OCI-LY7 (cell line): ENCODE results near the gene MYO7A. TPM values are rescaled to one million over a fixed set of nuclear protein-coding genes. Genes with fewer than 3 reads are reported as not detected.

ENCODE experiments used
- BruUV-seq: library from RNA; stranded (reverse); fragments of 400-500 nt; replicated peaks from 2 replicates; lab custom pipeline; 2021; lab: Mats Ljungman, UMichigan
- CTCF ChIA-PET: fragments of 300-600 bp; sonication (Branson Sonifier 250); formaldehyde crosslinking; loops from one replicate; lab custom pipeline; 2022; ENCODE audit warnings: antibody characterized with exemption; ENCODE audit not compliant: unreplicated experiment; lab: Charles Lee
- POLR2A ChIA-PET: fragments of 300-600 bp; sonication (Branson Sonifier 250); formaldehyde crosslinking; loops from one replicate; lab custom pipeline; 2022; ENCODE audit warnings: antibody characterized with exemption; lab: Charles Lee
- DNase-seq: peaks from one replicate; pipeline ENCODE4 v3.0.0-alpha.2; 2015; ENCODE audit warnings: low spot score
- H2AFZ ChIP-seq: fragments of 200-600 bp; sonication (generic), shearing (Covaris generic); 2 replicates; pipeline ENCODE4 v1.6.1; 2014; ENCODE audit warnings: mild to moderate bottlenecking, antibody characterized with exemption, low read length, moderate library complexity
- H3K27ac ChIP-seq: fragments of 200-600 bp; sonication (generic); 2 replicates; pipeline ENCODE4 v1.5.1; 2014; ENCODE audit warnings: mixed run types, low read depth, mild to moderate bottlenecking, moderate library complexity, low read length, inconsistent platforms; ENCODE audit not compliant: poor library complexity, severe bottlenecking
- H3K36me3 ChIP-seq: fragments of 200-600 bp; sonication (generic); 2 replicates; pipeline ENCODE4 v1.6.1; 2014; ENCODE audit warnings: mild to moderate bottlenecking, antibody characterized with exemption, low read length, moderate library complexity, mixed read lengths; ENCODE audit not compliant: insufficient read depth
- H3K4me1 ChIP-seq: fragments of 200-600 bp; sonication (generic); 2 replicates; pipeline ENCODE4 v1.5.1; 2014; ENCODE audit warnings: mild to moderate bottlenecking, low read length; ENCODE audit not compliant: insufficient read depth, poor library complexity, severe bottlenecking
- H3K4me2 ChIP-seq: fragments of 200-600 bp; sonication (generic); 2 replicates; pipeline ENCODE4 v1.6.1; 2014; ENCODE audit warnings: mild to moderate bottlenecking, low read length
- H3K4me3 ChIP-seq: fragments of 200-600 bp; sonication (generic); 2 replicates; pipeline ENCODE4 v1.5.1; 2014; ENCODE audit warnings: mild to moderate bottlenecking, low read depth, low read length; ENCODE audit not compliant: poor library complexity, severe bottlenecking
- H3K79me2 ChIP-seq: fragments of 200-600 bp; sonication (generic); 2 replicates; pipeline ENCODE4 v1.6.1; 2016; ENCODE audit warnings: low read depth, mild to moderate bottlenecking, low read length, moderate library complexity, mixed read lengths; ENCODE audit not compliant: insufficient read depth
- H3K9me2 ChIP-seq: fragments of 200-600 bp; sonication (generic); 2 replicates; pipeline ENCODE4 v1.6.1; 2016; ENCODE audit warnings: mild to moderate bottlenecking, low read length, mixed read lengths; ENCODE audit not compliant: insufficient read depth
- H3K9me3 ChIP-seq: fragments of 200-600 bp; sonication (generic); 2 replicates; pipeline ENCODE4 v1.6.1; 2014; ENCODE audit warnings: mild to moderate bottlenecking, mixed run types, low read length, mixed read lengths
- H4K20me1 ChIP-seq: fragments of 200-600 bp; sonication (generic); 2 replicates; pipeline ENCODE4 v1.6.1; 2014; ENCODE audit warnings: mild to moderate bottlenecking, antibody characterized with exemption, low read length, moderate library complexity, mixed read lengths; ENCODE audit not compliant: insufficient read depth
- CTCF ChIP-seq: fragments of 200-600 bp; sonication (generic); conservative IDR thresholded peaks from 2 replicates; pipeline ENCODE4 v1.5.1; 2014; ENCODE audit warnings: mild to moderate bottlenecking, antibody characterized with exemption, low read length, moderate library complexity, mixed read lengths
- EZH2phosphoT487 ChIP-seq: fragments of 200-600 bp; sonication (generic); IDR thresholded peaks from 2 replicates; pipeline ENCODE4 v1.6.1; 2018; ENCODE audit warnings: low read depth, borderline replicate concordance, mild to moderate bottlenecking, mixed run types, antibody characterized with exemption, low read length, moderate library complexity, mixed read lengths
- intact Hi-C: fragments of 100-400 bp; cut with micrococcal nuclease; formaldehyde crosslinking; loops from one replicate; pipeline ENCODE4 v1.10.0; 2022; ENCODE audit not compliant: unreplicated experiment
- total RNA-seq, 2 experiments: library from RNA; depleted of rRNA in 1 of 2; stranded (reverse); fragments of >200 nt in 1 of 2; shearing (Covaris generic) in 1 of 2; gene quantifications; 2 replicates each; pipeline ENCODE4 v1.2.3, GENCODE V29; 2014 to 2022

Gene MYO7A
- total RNA-seq, 2 experiments from 2014 or later = not detected

DNA sequence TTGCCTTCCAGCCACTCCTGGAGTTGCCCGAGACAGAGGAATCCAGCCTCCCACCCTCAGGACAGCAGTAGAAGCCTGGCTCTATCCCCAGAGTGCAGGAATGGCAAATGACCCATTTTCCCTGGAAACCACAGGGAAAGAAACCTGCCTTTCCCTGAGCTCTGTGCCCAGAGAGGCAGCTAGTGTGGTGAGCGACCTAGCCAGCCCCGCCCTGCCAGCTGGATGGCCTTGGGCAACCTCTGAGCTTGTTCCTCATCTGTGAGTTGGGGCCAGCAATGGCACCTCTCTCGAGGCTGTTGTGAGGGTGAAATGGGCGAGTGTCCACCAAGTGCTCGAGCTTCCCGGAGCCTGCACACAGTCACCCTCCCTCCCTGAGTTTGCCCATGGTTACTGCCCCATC lies 21.7 kb upstream of the MYO7A start:
- no peaks in the 10 kb centered on the region for H3K4me1 ChIP-seq
- ChIA-PET CTCF (no interaction called here), POLR2A (interaction anchor here (0.6 kb wide), 1 partner anchor 59 kb away, joined by 3 read pairs; no protein-coding TSS in a partner anchor)
- H3K36me3 ChIP-seq = no peaks in the 10 kb centered on the region
- H3K9me2 ChIP-seq = no peaks in the 10 kb centered on the region
- no peaks in the 10 kb centered on the region for H3K79me2 ChIP-seq
- BruUV-seq = no TSS peak
- no peaks in the 10 kb centered on the region for H3K9me3 ChIP-seq
- intact Hi-C loops = no loop called here
- no peak overlapping the region for H3K27ac ChIP-seq
- H3K4me2 ChIP-seq = no peak overlapping the region
- H3K4me3 ChIP-seq = no peak overlapping the region
- no peak overlapping the region for H2AFZ ChIP-seq
- DNase-seq = no peak
- TF ChIP-seq EZH2phosphoT487 = no peak
- TF ChIP-seq CTCF = no peak
- H4K20me1 ChIP-seq = no peaks in the 10 kb centered on the region

DNA sequence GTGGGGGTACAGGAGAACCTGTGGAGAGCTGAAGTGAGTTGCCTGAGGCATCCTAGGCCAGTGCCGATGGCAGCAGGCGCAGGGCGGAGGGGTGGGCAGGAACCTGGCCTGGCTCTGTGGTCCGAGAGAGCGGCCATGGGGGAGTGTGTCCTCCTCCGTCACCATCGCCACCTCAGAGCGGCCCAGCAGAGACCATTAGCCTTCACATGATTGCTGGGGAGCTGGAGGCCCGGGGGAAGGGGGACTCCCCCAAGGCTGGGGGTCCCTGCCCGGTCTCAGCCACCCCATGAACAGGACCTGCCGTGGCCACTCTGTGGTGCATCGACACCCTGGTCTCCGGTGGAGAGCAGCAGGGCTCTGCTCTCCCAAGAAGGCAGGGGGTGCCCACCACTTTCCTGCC lies 21.3 kb upstream of the MYO7A start:
- Histone ChIP-seq H3K36me3 (no peaks in the 10 kb centered on the region), H2AFZ (no peak overlapping the region), H3K9me2 (no peaks in the 10 kb centered on the region), H3K4me1 (no peaks in the 10 kb centered on the region), H3K79me2 (no peaks in the 10 kb centered on the region), H3K4me3 (no peak overlapping the region), H3K27ac (no peak overlapping the region), H3K4me2 (no peak overlapping the region), H3K9me3 (no peaks in the 10 kb centered on the region), H4K20me1 (no peaks in the 10 kb centered on the region)
- DNase-seq = no peak
- TF ChIP-seq CTCF = no peak
- no peak for TF ChIP-seq EZH2phosphoT487
- ChIA-PET POLR2A (no interaction called here), CTCF (interaction anchor here (0.6 kb wide), 1 partner anchor 25 kb away, joined by 3 read pairs; no protein-coding TSS in a partner anchor)
- BruUV-seq = no TSS peak
- intact Hi-C loops = no loop called here

DNA sequence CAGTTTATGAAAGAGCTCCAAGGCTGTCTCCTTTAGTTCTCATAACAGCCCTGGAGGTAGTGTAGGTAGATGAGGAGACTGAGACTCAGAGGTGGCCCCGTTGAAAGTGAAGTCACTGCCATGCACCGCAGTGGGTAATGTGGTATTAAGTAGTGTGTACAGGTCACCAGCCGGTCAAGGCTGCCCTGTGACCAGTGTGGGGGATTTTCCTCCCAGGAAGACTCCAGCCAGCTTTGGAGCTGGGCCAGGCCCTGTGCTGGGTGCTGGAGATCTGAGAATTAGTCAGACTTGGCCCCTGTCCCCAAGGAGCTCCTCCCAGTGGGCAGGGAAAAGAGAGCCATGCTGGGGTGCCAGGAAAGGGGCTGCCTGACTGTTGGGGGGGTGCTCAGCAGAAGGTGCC lies 20.1 kb upstream of the MYO7A start:
- TF ChIP-seq CTCF = no peak
- no peak for TF ChIP-seq EZH2phosphoT487
- no peaks in the 10 kb centered on the region for H3K4me1 ChIP-seq
- no peak overlapping the region for H3K4me2 ChIP-seq
- intact Hi-C loops = no loop called here
- BruUV-seq = no TSS peak
- no peak for DNase-seq
- no peaks in the 10 kb centered on the region for H3K36me3 ChIP-seq
- no peaks in the 10 kb centered on the region for H3K9me3 ChIP-seq
- H3K4me3 ChIP-seq = no peak overlapping the region
- ChIA-PET CTCF (no interaction called here), POLR2A (no interaction called here)
- no peak overlapping the region for H3K27ac ChIP-seq
- H4K20me1 ChIP-seq = no peaks in the 10 kb centered on the region
- no peaks in the 10 kb centered on the region for H3K79me2 ChIP-seq
- no peak overlapping the region for H2AFZ ChIP-seq
- no peaks in the 10 kb centered on the region for H3K9me2 ChIP-seq
